ENCODE results near the gene LIMCH1.

The LIMCH1 gene

DNA sequence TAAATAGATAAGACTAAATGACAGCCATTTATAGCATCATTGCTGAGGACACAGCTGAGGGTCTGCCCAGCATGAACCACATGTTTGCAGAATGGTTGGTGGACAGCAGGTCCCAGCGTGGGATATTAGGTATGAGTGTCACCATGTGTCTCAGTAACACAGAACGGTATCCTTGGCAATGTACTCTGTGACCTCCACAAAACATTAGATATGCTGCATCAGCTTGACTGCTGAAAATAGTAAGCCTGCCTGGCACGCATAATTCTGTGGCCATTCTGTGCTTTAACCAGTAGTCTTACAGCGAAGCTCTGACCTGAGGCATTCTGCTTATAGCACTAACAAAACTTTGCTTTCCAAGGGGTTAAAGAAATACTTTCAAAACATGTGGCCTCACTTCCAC lies 32.0 kb downstream of the LIMCH1 start:
- DNase-seq: no peak

GRCh38 chr4:41571422-41571821 lies 33.5 kb downstream of the LIMCH1 start:
- no peak for DNase-seq

DNA sequence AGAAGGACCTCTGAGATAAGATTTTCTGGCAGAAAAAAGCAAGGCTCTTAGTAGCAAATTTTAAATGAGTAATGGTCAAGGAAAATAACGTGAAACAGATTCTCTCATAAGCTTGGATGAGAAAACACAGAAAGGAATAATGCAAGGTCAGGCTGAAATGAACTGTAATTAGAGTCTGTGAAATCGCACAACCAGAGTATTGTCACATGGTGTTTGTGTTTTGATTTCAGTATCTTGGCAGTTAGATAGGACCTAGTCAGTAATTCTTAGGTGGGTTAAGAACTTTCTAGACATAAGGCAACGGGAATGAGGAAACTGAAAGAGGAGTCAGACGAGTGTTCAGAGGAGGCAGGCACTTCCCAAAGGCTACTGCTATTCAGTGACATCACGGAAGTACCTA lies 34.6 kb downstream of the LIMCH1 start:
- DNase-seq: no peak

- no peak for DNase-seq
Observed at GRCh38 chr4:41572956-41573355, 35.0 kb downstream of the LIMCH1 start.

GRCh38 chr4:41573502-41574001 lies 35.6 kb downstream of the LIMCH1 start:
- no peak for DNase-seq

GRCh38 chr4:41575207-41575606 lies 37.2 kb downstream of the LIMCH1 start:
- no peak for DNase-seq

DNA sequence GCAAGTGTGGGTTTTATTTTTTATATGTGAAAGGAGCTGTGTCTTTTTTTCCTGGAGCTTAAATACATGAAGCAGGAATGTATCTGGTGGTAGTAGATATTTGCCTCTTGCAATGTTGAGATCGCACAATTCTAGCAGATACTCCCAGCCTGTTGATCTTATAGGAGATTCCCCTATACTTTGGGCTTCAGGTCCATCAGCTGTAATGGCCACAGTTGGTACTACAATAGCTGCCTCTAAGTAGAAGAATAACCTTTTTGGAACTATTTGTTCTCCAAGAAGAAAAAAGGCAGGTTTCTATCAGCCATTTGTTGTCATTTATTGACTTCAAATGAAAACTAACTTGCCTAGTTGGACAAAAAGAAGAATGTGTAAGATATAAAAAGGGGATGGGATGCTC lies 37.7 kb downstream of the LIMCH1 start:
- no peak for DNase-seq

- DNase-seq: no peak
Observed at GRCh38 chr4:41579043-41579442, 41.1 kb downstream of the LIMCH1 start.

DNA sequence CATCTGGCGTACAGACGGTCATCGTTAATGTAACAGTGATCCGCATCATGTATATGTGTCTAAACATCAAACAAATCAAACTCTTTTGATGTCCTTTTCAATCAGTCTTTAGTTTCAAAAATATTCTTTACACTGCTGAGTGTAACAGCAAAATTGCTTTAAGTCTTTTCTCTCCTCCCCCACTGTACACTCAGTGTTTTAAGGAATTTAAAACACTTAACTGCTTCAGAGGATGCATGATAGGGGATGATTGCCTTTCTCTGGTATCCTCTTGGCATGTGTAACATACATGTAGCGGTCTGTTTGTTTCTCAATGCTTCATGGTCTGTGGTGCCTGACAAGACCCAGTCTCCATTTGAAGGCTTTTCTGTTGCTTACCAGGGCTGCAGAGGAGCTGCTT lies 41.6 kb downstream of the LIMCH1 start:
- DNase-seq: no peak

DNA sequence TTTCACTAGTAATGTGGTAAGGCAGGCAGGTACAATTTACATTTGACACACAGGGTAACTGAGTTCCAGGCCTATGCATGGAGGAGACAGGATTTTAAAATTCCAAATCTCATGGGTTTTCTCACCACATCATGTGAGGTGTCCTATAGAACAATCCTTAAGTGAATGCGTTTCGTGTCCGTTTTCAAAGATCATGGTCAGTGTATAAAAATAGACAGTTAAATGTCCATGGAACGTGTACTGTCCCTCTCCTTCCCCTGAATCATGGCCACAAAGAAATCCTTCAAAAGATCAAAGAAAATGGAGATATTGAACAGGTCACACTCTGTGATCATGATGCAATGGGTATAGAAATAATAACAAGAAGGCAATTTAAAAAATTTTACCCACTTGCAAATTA lies 42.0 kb downstream of the LIMCH1 start:
- DNase-seq: no peak

GRCh38 chr4:41586675-41587225 lies 48.8 kb downstream of the LIMCH1 start:
- no peak for DNase-seq

GRCh38 chr4:41587286-41587685 lies 49.3 kb downstream of the LIMCH1 start:
- DNase-seq: no peak

DNA sequence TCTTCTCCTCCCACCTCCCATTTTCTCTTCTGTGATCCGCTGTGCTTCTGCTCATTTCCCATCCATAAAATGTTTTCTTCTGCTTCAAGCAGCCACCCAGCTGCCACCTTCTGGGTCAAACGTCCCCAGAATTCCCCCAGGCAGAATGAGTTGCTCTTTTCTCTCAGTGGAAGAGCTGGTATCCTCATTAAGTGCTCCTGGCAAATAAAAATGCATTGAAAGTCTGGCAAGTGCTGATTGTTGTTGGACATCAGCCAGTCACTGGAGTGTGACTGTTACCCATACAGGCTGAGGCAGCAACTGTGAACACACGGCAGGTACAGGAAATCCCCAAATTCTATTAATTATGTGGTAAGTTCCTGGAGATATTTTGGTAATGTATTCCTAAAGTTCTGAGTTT lies 52.6 kb downstream of the LIMCH1 start:
- no peak for DNase-seq

GRCh38 chr4:41594432-41594831 lies 56.5 kb downstream of the LIMCH1 start:
- DNase-seq: no peak

GRCh38 chr4:41597494-41597893 lies 59.5 kb downstream of the LIMCH1 start:
- no peak for DNase-seq

GRCh38 chr4:41598580-41598979 lies 60.6 kb downstream of the LIMCH1 start:
- no peak for DNase-seq

DNA sequence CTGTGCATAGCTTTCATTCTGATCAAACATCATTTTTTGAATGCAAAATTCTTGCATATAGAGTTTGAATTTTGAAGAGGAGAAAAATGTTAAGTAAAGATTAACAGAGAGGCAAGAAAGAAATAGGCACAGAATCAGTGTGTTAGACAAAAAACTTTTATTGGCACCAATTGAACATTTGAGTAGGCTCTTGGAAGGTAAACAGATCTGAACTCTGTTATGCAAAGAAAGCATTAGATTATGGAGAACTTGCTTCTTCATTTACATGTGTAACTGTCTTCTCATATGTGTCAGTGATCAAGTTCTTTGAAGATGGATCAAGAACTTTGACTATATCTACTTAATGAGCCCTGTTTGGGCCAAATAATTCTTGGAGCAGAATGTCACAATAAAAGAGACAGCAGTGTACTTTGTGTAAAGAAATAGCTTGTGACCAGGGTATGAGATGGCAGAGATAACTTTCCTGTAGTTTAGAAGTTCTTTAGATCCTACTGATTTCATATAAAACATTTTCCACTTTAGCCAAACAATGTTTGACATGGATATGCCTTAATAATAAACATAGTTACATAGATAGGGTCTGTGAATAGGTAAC lies 61.3 kb downstream of the LIMCH1 start:
- no peak for DNase-seq

GRCh38 chr4:41600243-41600912 lies 62.4 kb downstream of the LIMCH1 start:
- no peak for DNase-seq

GRCh38 chr4:41601025-41601424 lies 63.1 kb downstream of the LIMCH1 start:
- no peak for DNase-seq

GRCh38 chr4:41602113-41602512 lies 64.2 kb downstream of the LIMCH1 start:
- no peak for DNase-seq

DNA sequence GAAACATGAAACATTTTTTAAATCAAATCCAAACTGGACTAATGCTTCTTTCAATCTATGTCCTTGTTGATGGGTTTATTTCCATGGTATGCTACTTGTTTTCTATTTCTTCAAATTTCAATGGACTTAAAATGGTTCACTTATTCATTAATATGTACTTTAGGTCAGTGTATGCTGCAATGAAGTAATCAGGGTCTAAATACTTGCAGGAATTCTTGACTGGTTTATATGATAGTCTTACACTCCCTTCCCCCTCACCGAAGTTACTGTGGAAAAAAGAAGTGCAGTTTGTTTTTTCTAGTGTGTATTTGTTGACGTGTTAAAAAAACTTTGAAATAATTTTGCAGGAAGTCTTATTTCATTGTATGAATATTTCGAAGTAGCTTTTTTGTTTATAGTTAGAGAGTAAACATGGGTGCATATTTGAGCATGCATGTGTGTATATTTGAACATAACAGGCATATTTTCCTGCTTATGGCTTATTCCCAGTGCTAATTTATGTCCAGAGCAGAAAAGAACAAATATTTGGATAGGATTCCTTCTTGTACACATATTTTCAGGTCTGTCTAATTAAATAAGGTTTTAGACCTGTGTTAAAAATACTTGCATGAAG lies 65.0 kb downstream of the LIMCH1 start:
- DNase-seq: no peak

DNA sequence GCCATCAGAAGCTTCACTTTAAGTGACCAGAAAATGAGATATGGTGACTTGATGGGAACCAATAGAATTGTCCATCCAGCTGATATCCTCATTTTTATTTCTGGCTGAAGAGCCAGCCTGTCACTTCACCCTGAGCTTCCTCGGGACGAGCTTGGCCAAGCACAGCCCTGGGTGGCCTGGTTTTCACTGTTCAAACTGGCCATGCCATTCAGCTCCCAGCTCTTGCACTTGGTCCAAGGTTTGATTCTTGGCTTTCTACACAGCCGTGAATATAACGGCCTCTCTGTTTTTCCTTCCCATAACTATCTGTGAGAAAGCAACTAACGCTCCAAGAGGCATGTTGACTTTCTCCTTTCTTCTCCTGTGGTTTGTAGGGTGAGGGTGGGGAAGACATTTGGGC lies 71.9 kb downstream of the LIMCH1 start:
- no peak for DNase-seq

GRCh38 chr4:41610474-41610873 lies 72.5 kb downstream of the LIMCH1 start:
- no peak for DNase-seq
